IMR-90 (cell line): ENCODE measurements around the gene LIPJ. TPM values are rescaled to one million over a fixed set of nuclear protein-coding genes. Genes with fewer than 3 reads are reported as not detected.

Experiments used
- ATAC-seq: fragments of 200-7000 bp; cut with Tn5 transposase; 2 replicates; pipeline ENCODE4 v1.9.1; 2020; ENCODE audit warnings: low read depth, mild to moderate bottlenecking, moderate library complexity
- BruUV-seq: library from RNA; stranded (reverse); fragments of 400-500 nt; replicated peaks from 2 replicates; lab custom pipeline; 2021; lab: Mats Ljungman, UMichigan
- CTCF ChIA-PET: fragments of 300-600 bp; formaldehyde crosslinking; extraction: SDS; loops from one replicate; lab custom pipeline; 2021; ENCODE audit warnings: antibody characterized with exemption; lab: Yijun Ruan, JAX
- POLR2A ChIA-PET: fragments of 300-600 bp; sonication (Branson Sonifier 250); formaldehyde crosslinking; loops from one replicate; lab custom pipeline; 2022; ENCODE audit warnings: antibody characterized with exemption; ENCODE audit not compliant: unreplicated experiment; lab: Charles Lee
- DNase-seq: peaks from one replicate; pipeline ENCODE4 v3.0.0; 2013
- H2AFZ ChIP-seq: replicated peaks from 2 replicates; pipeline ENCODE3; 2013; ENCODE audit warnings: low read length, mild to moderate bottlenecking; ENCODE audit not compliant: poor library complexity
- H2AK5ac ChIP-seq: 2 replicates; pipeline ENCODE4 v1.6.1; 2013; ENCODE audit warnings: low read depth, low read length, inconsistent platforms
- H2AK9ac ChIP-seq: replicated peaks from 2 replicates; pipeline ENCODE3; 2013; ENCODE audit warnings: mild to moderate bottlenecking, low read depth, low read length, moderate library complexity; ENCODE audit not compliant: poor library complexity
- H2BK120ac ChIP-seq: 2 replicates; pipeline ENCODE4 v1.6.1; 2013; ENCODE audit warnings: low read depth, low read length, inconsistent platforms
- H2BK15ac ChIP-seq: 3 replicates; pipeline ENCODE4 v1.6.1; 2013; ENCODE audit warnings: low read depth, low read length, inconsistent platforms
- H2BK20ac ChIP-seq: 2 replicates; pipeline ENCODE4 v1.6.1; 2013; ENCODE audit warnings: low read depth, mild to moderate bottlenecking, inconsistent platforms, low read length, moderate library complexity
- H2BK5ac ChIP-seq: 2 replicates; pipeline ENCODE4 v1.6.1; 2013; ENCODE audit warnings: mild to moderate bottlenecking, low read depth, low read length, inconsistent platforms; ENCODE audit not compliant: poor library complexity, severe bottlenecking
- H3K14ac ChIP-seq: replicated peaks from 2 replicates; pipeline ENCODE4 v1.6.1; 2013; ENCODE audit warnings: low read depth, low read length, inconsistent platforms
- H3K18ac ChIP-seq: 2 replicates; pipeline ENCODE4 v1.6.1; 2013; ENCODE audit warnings: low read depth, low read length, control low read depth
- H3K23ac ChIP-seq: 2 replicates; pipeline ENCODE4 v1.6.1; 2013; ENCODE audit warnings: low read depth, low read length, inconsistent platforms
- H3K27ac ChIP-seq: 2 replicates; pipeline ENCODE4 v1.5.1; 2013; ENCODE audit warnings: mild to moderate bottlenecking, control low read depth, low read length; ENCODE audit not compliant: insufficient read depth
- H3K27me3 ChIP-seq: 2 replicates; pipeline ENCODE4 v1.6.1; 2013; ENCODE audit warnings: low read length; ENCODE audit not compliant: control insufficient read depth, insufficient read depth
- H3K36me3 ChIP-seq: 2 replicates; pipeline ENCODE4 v1.6.1; 2013; ENCODE audit warnings: low read length, mixed read lengths; ENCODE audit not compliant: control insufficient read depth, insufficient read depth
- H3K4ac ChIP-seq: 2 replicates; pipeline ENCODE4 v1.6.1; 2013; ENCODE audit warnings: low read depth, low read length, inconsistent platforms
- H3K4me1 ChIP-seq: 2 replicates; pipeline ENCODE4 v1.6.1; 2013; ENCODE audit warnings: low read length, mixed read lengths; ENCODE audit not compliant: control insufficient read depth, insufficient read depth
- H3K4me2 ChIP-seq: 2 replicates; pipeline ENCODE4 v1.6.1; 2013; ENCODE audit warnings: low read depth, mild to moderate bottlenecking, control low read depth, low read length, moderate library complexity
- H3K4me3 ChIP-seq: 2 replicates; pipeline ENCODE4 v1.5.1; 2013; ENCODE audit warnings: low read depth, mild to moderate bottlenecking, control low read depth, low read length, moderate library complexity; ENCODE audit not compliant: insufficient read depth
- H3K56ac ChIP-seq: 2 replicates; pipeline ENCODE4 v1.6.1; 2013; ENCODE audit warnings: low read length, inconsistent platforms; ENCODE audit not compliant: insufficient read depth; ENCODE audit errors: extremely low read depth
- H3K79me1 ChIP-seq, 2 experiments: 2 replicates each; pipeline ENCODE4 v1.6.1; 2013; ENCODE audit warnings: low read length in 2 of 2, inconsistent platforms in 1 of 2, low read depth in 1 of 2
- H3K9ac ChIP-seq: 2 replicates; pipeline ENCODE4 v1.6.1; 2013; ENCODE audit warnings: low read depth, low read length, control low read depth
- H3K9me1 ChIP-seq: 2 replicates; pipeline ENCODE4 v1.6.1; 2013; ENCODE audit warnings: low read length, inconsistent platforms; ENCODE audit not compliant: insufficient read depth
- H3K9me3 ChIP-seq: 2 replicates; pipeline ENCODE4 v1.6.1; 2013; ENCODE audit warnings: low read length; ENCODE audit not compliant: control insufficient read depth, insufficient read depth
- H4K20me1 ChIP-seq: 2 replicates; pipeline ENCODE4 v1.6.1; 2013; ENCODE audit warnings: low read length, inconsistent platforms; ENCODE audit not compliant: insufficient read depth
- H4K5ac ChIP-seq: 2 replicates; pipeline ENCODE4 v1.6.1; 2013; ENCODE audit warnings: mild to moderate bottlenecking, low read depth, low read length, control low read depth
- H4K8ac ChIP-seq, 2 experiments: 2 replicates each; pipeline ENCODE4 v1.6.1; 2013; ENCODE audit warnings: low read depth in 2 of 2, low read length in 2 of 2, control low read depth in 1 of 2, inconsistent platforms in 1 of 2
- H4K91ac ChIP-seq: 2 replicates; pipeline ENCODE4 v1.6.1; 2013; ENCODE audit warnings: low read depth, low read length, inconsistent platforms; ENCODE audit not compliant: insufficient read depth
- BHLHE40 ChIP-seq: fragments of 150-350 bp; IDR thresholded peaks from 2 replicates; pipeline ENCODE4 v1.6.1; 2016; ENCODE audit warnings: mild to moderate bottlenecking, low read depth, low read length
- CEBPB ChIP-seq: IDR thresholded peaks from 2 replicates; pipeline ENCODE4 v1.6.1; 2012; ENCODE audit warnings: low read depth, low read length, improper control_type of control experiment
- CHD1 ChIP-seq: IDR thresholded peaks from 2 replicates; pipeline ENCODE4 v1.6.1; 2012; ENCODE audit warnings: low read depth, low read length, improper control_type of control experiment
- CTCF ChIP-seq: conservative IDR thresholded peaks from 2 replicates; pipeline ENCODE4 v1.5.1; 2012; ENCODE audit warnings: mild to moderate bottlenecking, low read depth, low read length, improper control_type of control experiment
- ELK1 ChIP-seq: fragments of 150-350 bp; IDR thresholded peaks from 2 replicates; pipeline ENCODE4 v1.6.1; 2016; ENCODE audit warnings: low read depth, mild to moderate bottlenecking, low read length, moderate library complexity, borderline replicate concordance
- FOS ChIP-seq: fragments of 150-350 bp; IDR thresholded peaks from 2 replicates; pipeline ENCODE4 v1.6.1; 2016; ENCODE audit warnings: low read depth, low read length
- MAFK ChIP-seq: IDR thresholded peaks from 2 replicates; pipeline ENCODE4 v1.6.1; 2012; ENCODE audit warnings: low read depth, low read length, improper control_type of control experiment
- MAZ ChIP-seq: IDR thresholded peaks from 2 replicates; pipeline ENCODE4 v1.6.1; 2012; ENCODE audit warnings: low read depth, mild to moderate bottlenecking, low read length, improper control_type of control experiment, moderate library complexity, borderline replicate concordance
- MXI1 ChIP-seq: IDR thresholded peaks from 2 replicates; pipeline ENCODE4 v1.6.1; 2012; ENCODE audit warnings: low read depth, mild to moderate bottlenecking, low read length, moderate library complexity, borderline replicate concordance
- NFE2L2 ChIP-seq: fragments of 150-350 bp; IDR thresholded peaks from 2 replicates; pipeline ENCODE4 v1.6.1; 2016; ENCODE audit warnings: low read depth, mild to moderate bottlenecking, low read length
- POLR2A ChIP-seq: IDR thresholded peaks from 2 replicates; pipeline ENCODE4 v1.6.1; 2012; ENCODE audit warnings: mild to moderate bottlenecking, low read depth, low read length
- RAD21 ChIP-seq: IDR thresholded peaks from 2 replicates; pipeline ENCODE4 v1.6.1; 2012; ENCODE audit warnings: low read length, improper control_type of control experiment
- RCOR1 ChIP-seq: IDR thresholded peaks from 2 replicates; pipeline ENCODE4 v1.6.1; 2012; ENCODE audit warnings: mild to moderate bottlenecking, low read length, improper control_type of control experiment; ENCODE audit not compliant: insufficient replicate concordance
- RFX5 ChIP-seq: IDR thresholded peaks from 2 replicates; pipeline ENCODE4 v1.8.0; 2012; ENCODE audit warnings: low read depth, mild to moderate bottlenecking, low read length, moderate library complexity
- SMC3 ChIP-seq: fragments of 150-350 bp; IDR thresholded peaks from 2 replicates; pipeline ENCODE4 v1.6.1; 2016; ENCODE audit warnings: low read depth, mild to moderate bottlenecking, antibody characterized with exemption, low read length, moderate library complexity
- WGBS, 2 experiments: methylation state at CpG; one replicate each; pipeline versions ENCODE4 v1.1.5 to v1.1.7; 2013; ENCODE audit warnings: missing lambda C conversion rate in 2 of 2; ENCODE audit not compliant: insufficient read length in 1 of 2; ENCODE audit errors: extremely low coverage in 2 of 2; 5-methylcytosine and 5-hydroxymethylcytosine counted together
- dilution Hi-C: fragments of 300-500 bp; cut with HindIII; formaldehyde crosslinking; loops from one replicate; pipeline ENCODE4 v1.14.3; 2018; ENCODE audit warnings: low sequenced_read_pairs; ENCODE audit not compliant: unreplicated experiment
- in situ Hi-C: fragments of 300-500 bp; cut with MboI; formaldehyde crosslinking; loops from 3 replicates; pipeline ENCODE4 v1.14.3; 2019; ENCODE audit warnings: low sequenced_read_pairs, inconsistent platforms, mixed read lengths
- intact Hi-C: fragments of 100-400 bp; cut with micrococcal nuclease; formaldehyde crosslinking; loops from 2 replicates; pipeline ENCODE4 v1.10.0; 2022
- polyA plus RNA-seq, 3 experiments: library from polyadenylated mRNA; depleted of rRNA; stranded (reverse); fragments of >200 nt; gene quantifications; 2 replicates each; pipeline ENCODE4 v1.2.3, GENCODE V29; 2012; ENCODE audit warnings: low replicate concordance in 1 of 3
- total RNA-seq: library from RNA; depleted of rRNA; stranded (reverse); fragments of >200 nt; gene quantifications from 2 replicates; pipeline ENCODE4 v1.2.3, GENCODE V29; 2012
- TF ChIP-seq, protein P1 (sequence below): fragments of 150-350 bp; IDR thresholded peaks from 2 replicates; pipeline ENCODE4 v1.6.1; 2017; ENCODE audit warnings: mild to moderate bottlenecking, antibody characterized with exemption, low read length, low read depth

LIPJ gene
- total and polyA plus RNA-seq, 2 of the 4 experiments (the other 2 are of a cell fraction): not detected

GRCh38 chr10:88565072-88565471 is 21.5 kb upstream of the LIPJ start:
- no CpG with 5 or more reads among the region's 1 CpG for WGBS, 2 experiments
- no peak overlapping the region for H2AK9ac ChIP-seq
- H3K9me1 ChIP-seq: no peaks in the 10 kb centered on the region
- H4K8ac ChIP-seq: no peak overlapping the region
- BruUV-seq: no TSS peak
- no peak overlapping the region for H3K23ac ChIP-seq
- no peak overlapping the region for H2BK20ac ChIP-seq
- H3K14ac ChIP-seq: no peak overlapping the region
- no peaks in the 10 kb centered on the region; the same call in 1 of the 2 replicates for H3K27me3 ChIP-seq
- H3K4ac ChIP-seq: no peak overlapping the region
- no peak overlapping the region for H2AK5ac ChIP-seq
- H3K18ac ChIP-seq: no peak overlapping the region
- no peaks in the 10 kb centered on the region for H3K9me3 ChIP-seq
- H2BK15ac ChIP-seq: no peak overlapping the region
- intact Hi-C loops: loop anchor here (1.0 to 5.0 kb wide), 4 partner anchors 123 to 652 kb away; no protein-coding TSS in a partner anchor
- H2BK120ac ChIP-seq: no peak overlapping the region
- no peaks in the 10 kb centered on the region for H3K79me1 ChIP-seq
- no peak overlapping the region for H3K56ac ChIP-seq
- no peak overlapping the region for H3K27ac ChIP-seq
- no peaks in the 10 kb centered on the region for H4K20me1 ChIP-seq
- H3K4me1 ChIP-seq: no peaks in the 10 kb centered on the region
- TF ChIP-seq, protein P1, sequence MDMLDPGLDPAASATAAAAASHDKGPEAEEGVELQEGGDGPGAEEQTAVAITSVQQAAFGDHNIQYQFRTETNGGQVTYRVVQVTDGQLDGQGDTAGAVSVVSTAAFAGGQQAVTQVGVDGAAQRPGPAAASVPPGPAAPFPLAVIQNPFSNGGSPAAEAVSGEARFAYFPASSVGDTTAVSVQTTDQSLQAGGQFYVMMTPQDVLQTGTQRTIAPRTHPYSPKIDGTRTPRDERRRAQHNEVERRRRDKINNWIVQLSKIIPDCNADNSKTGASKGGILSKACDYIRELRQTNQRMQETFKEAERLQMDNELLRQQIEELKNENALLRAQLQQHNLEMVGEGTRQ: no peak
- no peak for TF ChIP-seq ELK1
- TF ChIP-seq RFX5: no peak
- TF ChIP-seq MXI1: no peak
- no peak for TF ChIP-seq POLR2A
- TF ChIP-seq CTCF: peak; percentile 63
- TF ChIP-seq RAD21: peak; percentile 74
- TF ChIP-seq RCOR1: no peak
- TF ChIP-seq NFE2L2: no peak
- peak; percentile 61 for TF ChIP-seq SMC3
- no peak for TF ChIP-seq FOS
- TF ChIP-seq CEBPB: no peak
- no peak for TF ChIP-seq BHLHE40
- TF ChIP-seq MAZ: no peak
- TF ChIP-seq CHD1: no peak
- no peak for TF ChIP-seq MAFK
- in situ Hi-C loops: loop anchor here (5.0 kb wide), 1 partner anchor 247 kb away; no protein-coding TSS in a partner anchor
- H2AFZ ChIP-seq: no peak overlapping the region
- CTCF ChIA-PET: interaction anchor here (0.6 to 2.4 kb wide), 8 partner anchors 8 to 271 kb away, joined by 3 to 10 read pairs (median 4); partner anchors contain the start of genes LIPN and RNLS
- DNase-seq (peak; percentile 61), ATAC-seq (peak; percentile 85)
- dilution Hi-C loops: no loop called here
- no peak overlapping the region for H3K4me3 ChIP-seq
- POLR2A ChIA-PET: no interaction called here
- no peak overlapping the region for H3K9ac ChIP-seq
- no peak overlapping the region for H4K5ac ChIP-seq
- H4K91ac ChIP-seq: no peak overlapping the region
- no peak overlapping the region for H3K4me2 ChIP-seq
- no peak overlapping the region for H2BK5ac ChIP-seq
- no peaks in the 10 kb centered on the region for H3K36me3 ChIP-seq
